Fibroblast of lung (primary cell): ENCODE measurements around the gene TMLHE. TPM values are rescaled to one million over a fixed set of nuclear protein-coding genes. Genes with fewer than 3 reads are reported as not detected.

Experiments used
- DNase-seq, 2 donors: peaks; one replicate each; pipeline versions ENCODE4 v3.0.0 to v3.0.0-alpha.2; 2010; ENCODE audit warnings: low read depth in 2 of 2
- H2AFZ ChIP-seq: 2 replicates; pipeline ENCODE4 v1.5.1; 2012; ENCODE audit warnings: low read length, control low read depth, inconsistent platforms
- H3K27ac ChIP-seq: 2 replicates; pipeline ENCODE4 v1.5.1; 2011; ENCODE audit warnings: low read length, control low read depth; ENCODE audit not compliant: insufficient read depth
- H3K27me3 ChIP-seq: 2 replicates; pipeline ENCODE4 v1.5.1; 2011; ENCODE audit warnings: mild to moderate bottlenecking, low read length; ENCODE audit not compliant: control insufficient read depth, insufficient read depth
- H3K36me3 ChIP-seq: 2 replicates; pipeline ENCODE4 v1.5.1; 2011; ENCODE audit warnings: low read length; ENCODE audit not compliant: control insufficient read depth, insufficient read depth
- H3K4me1 ChIP-seq: 2 replicates; pipeline ENCODE4 v1.5.1; 2011; ENCODE audit warnings: low read length; ENCODE audit not compliant: control insufficient read depth, insufficient read depth; ENCODE audit errors: extremely low read depth
- H3K4me2 ChIP-seq: 2 replicates; pipeline ENCODE4 v1.5.1; 2011; ENCODE audit warnings: low read length, control low read depth; ENCODE audit not compliant: insufficient read depth; ENCODE audit errors: extremely low read depth
- H3K4me3 ChIP-seq, 4 experiments: fragments of 200-600 bp in 1 of 4; sonication (generic) in 1 of 4; replicated peaks in 1 of 4; 2 replicates each; pipeline ENCODE4 v1.5.1; 2011 to 2016; ENCODE audit warnings: low read length in 4 of 4, low read depth in 3 of 4, mild to moderate bottlenecking in 3 of 4, control low read depth in 2 of 4, inconsistent platforms in 1 of 4, mixed read lengths in 1 of 4; ENCODE audit not compliant: insufficient read depth in 1 of 4; ENCODE audit errors: control extremely low read depth in 1 of 4
- H3K79me2 ChIP-seq: 2 replicates; pipeline ENCODE4 v1.5.1; 2012; ENCODE audit warnings: mild to moderate bottlenecking, low read length, inconsistent platforms; ENCODE audit not compliant: control insufficient read depth, insufficient read depth
- H3K9ac ChIP-seq: 2 replicates; pipeline ENCODE4 v1.5.1; 2011; ENCODE audit warnings: mild to moderate bottlenecking, low read length, control low read depth; ENCODE audit not compliant: insufficient read depth
- H3K9me3 ChIP-seq: 2 replicates; pipeline ENCODE4 v1.5.1; 2012; ENCODE audit warnings: low read depth, low read length; ENCODE audit not compliant: control insufficient read depth, insufficient read depth
- H4K20me1 ChIP-seq: 2 replicates; pipeline ENCODE4 v1.5.1; 2011; ENCODE audit warnings: low read length; ENCODE audit not compliant: control insufficient read depth, insufficient read depth; ENCODE audit errors: extremely low read depth
- CTCF ChIP-seq, 2 donors: IDR thresholded peaks in 1 of 2; conservative IDR thresholded peaks in 1 of 2; 1 replicate in 1 of 2; 2 replicates in 1 of 2; pipeline ENCODE4 v1.5.1; 2011 to 2012; ENCODE audit warnings: low read length in 2 of 2, control low read depth in 1 of 2, inconsistent platforms in 1 of 2, low read depth in 1 of 2, mild to moderate bottlenecking in 1 of 2
- EZH2 ChIP-seq: IDR thresholded peaks from 2 replicates; pipeline ENCODE4 v1.5.1; 2012; ENCODE audit warnings: low read length, control low read depth, mild to moderate bottlenecking; ENCODE audit errors: missing control alignments
- polyA plus RNA-seq, 2 donors: library from polyadenylated mRNA; depleted of rRNA in 1 of 2; stranded (reverse) in 1 of 2; unstranded in 1 of 2; fragments of >200 nt; gene quantifications; 2 replicates each; pipeline ENCODE4 v1.2.1, GENCODE V29; 2011 to 2012; ENCODE audit warnings: missing spikeins in 1 of 2
- total RNA-seq: library from RNA; depleted of rRNA; stranded (reverse); fragments of >200 nt; gene quantifications from 2 replicates; pipeline ENCODE4 v1.2.1, GENCODE V29; 2014

TMLHE gene
- total and polyA plus RNA-seq, 2 donors (not counting 1 experiment from before 2014, with no cell fraction given), result 17.5 to 24.1 TPM

DNA sequence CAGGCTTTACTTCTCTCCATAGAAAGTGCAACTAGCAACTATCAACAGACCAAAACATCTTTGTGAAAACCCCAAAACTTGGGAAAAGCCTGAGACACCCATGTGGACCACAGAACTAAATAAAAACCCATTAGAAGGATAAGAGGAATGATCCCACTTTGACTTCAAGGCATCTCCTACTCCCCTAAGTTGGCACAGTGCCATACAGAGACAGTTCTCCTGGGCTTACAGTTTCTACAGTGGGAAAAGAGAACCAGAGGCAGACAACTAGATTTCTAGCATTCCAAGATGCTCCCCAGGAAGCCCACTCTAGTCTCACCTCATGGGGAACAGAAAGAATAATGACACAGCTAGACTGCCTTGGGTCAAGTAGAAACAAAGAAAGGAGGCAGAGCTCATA, 20.4 kb downstream of the TMLHE start:
- no peak overlapping the region for H3K4me2 ChIP-seq
- no peaks in the 10 kb centered on the region for H3K9me3 ChIP-seq
- no peak overlapping the region for H3K4me3 ChIP-seq
- H3K27me3 ChIP-seq, result no peaks in the 10 kb centered on the region
- no peaks in the 10 kb centered on the region for H3K79me2 ChIP-seq
- TF ChIP-seq EZH2 (no peak), CTCF (conservative IDR thresholded peaks at IDR 0.05 in 1 of 2, IDR thresholded peaks at IDR 0.05 in 1 of 2; ENCODE audit: low read depth in 1 of 2, low read length in 2 of 2) (no peak)
- no peaks in the 10 kb centered on the region for H3K4me1 ChIP-seq
- H3K27ac ChIP-seq, result no peak overlapping the region
- no peak for DNase-seq
- no peaks in the 10 kb centered on the region for H3K36me3 ChIP-seq
- H3K9ac ChIP-seq, result no peak overlapping the region
- no peaks in the 10 kb centered on the region for H4K20me1 ChIP-seq
- H2AFZ ChIP-seq, result no peak overlapping the region

- no peak overlapping the region for H3K27ac ChIP-seq
- TF ChIP-seq CTCF (conservative IDR thresholded peaks at IDR 0.05 in 1 of 2, IDR thresholded peaks at IDR 0.05 in 1 of 2; ENCODE audit: low read depth in 1 of 2, low read length in 2 of 2) (no peak), EZH2 (no peak)
Observed at GRCh38 chrX:155577682-155578081, 35.1 kb downstream of the TMLHE start.

GRCh38 chrX:155563099-155563498, 49.7 kb downstream of the TMLHE start:
- no peaks in the 10 kb centered on the region for H3K9me3 ChIP-seq
- DNase-seq, result no peak
- H3K27ac ChIP-seq, result no peak overlapping the region
- H3K9ac ChIP-seq, result no peak overlapping the region
- no peaks in the 10 kb centered on the region for H3K27me3 ChIP-seq
- no peak overlapping the region for H3K4me3 ChIP-seq
- no peak overlapping the region for H3K4me2 ChIP-seq
- no peaks in the 10 kb centered on the region for H3K79me2 ChIP-seq
- no peaks in the 10 kb centered on the region for H4K20me1 ChIP-seq
- no peaks in the 10 kb centered on the region for H3K4me1 ChIP-seq
- H2AFZ ChIP-seq, result no peak overlapping the region
- H3K36me3 ChIP-seq, result no peaks in the 10 kb centered on the region
- no peak for TF ChIP-seq CTCF (conservative IDR thresholded peaks at IDR 0.05 in 1 of 2, IDR thresholded peaks at IDR 0.05 in 1 of 2; ENCODE audit: low read depth in 1 of 2, low read length in 2 of 2)
- no peak for TF ChIP-seq EZH2

More at GRCh38 chrX:155577682-155578081, 35.1 kb downstream of the TMLHE start:
- Histone ChIP-seq H3K27me3 (no peaks in the 10 kb centered on the region), H2AFZ (no peak overlapping the region), H3K9ac (no peak overlapping the region), H3K9me3 (no peaks in the 10 kb centered on the region), H3K79me2 (peaks cover 4% of the 10 kb centered on the region), H3K36me3 (no peaks in the 10 kb centered on the region), H3K4me1 (no peaks in the 10 kb centered on the region), H4K20me1 (no peaks in the 10 kb centered on the region), H3K4me3 (no peak overlapping the region), H3K4me2 (no peak overlapping the region)
- no peak for DNase-seq
